ENCODE measurements around the gene SF3B1. TPM values are rescaled to one million over a fixed set of nuclear protein-coding genes. Genes with fewer than 3 reads are reported as not detected.

The SF3B1 gene
- total and polyA plus RNA-seq, 2 donors (not counting 1 experiment from before 2014, with no cell fraction given), result 524 to 722 TPM

DNA sequence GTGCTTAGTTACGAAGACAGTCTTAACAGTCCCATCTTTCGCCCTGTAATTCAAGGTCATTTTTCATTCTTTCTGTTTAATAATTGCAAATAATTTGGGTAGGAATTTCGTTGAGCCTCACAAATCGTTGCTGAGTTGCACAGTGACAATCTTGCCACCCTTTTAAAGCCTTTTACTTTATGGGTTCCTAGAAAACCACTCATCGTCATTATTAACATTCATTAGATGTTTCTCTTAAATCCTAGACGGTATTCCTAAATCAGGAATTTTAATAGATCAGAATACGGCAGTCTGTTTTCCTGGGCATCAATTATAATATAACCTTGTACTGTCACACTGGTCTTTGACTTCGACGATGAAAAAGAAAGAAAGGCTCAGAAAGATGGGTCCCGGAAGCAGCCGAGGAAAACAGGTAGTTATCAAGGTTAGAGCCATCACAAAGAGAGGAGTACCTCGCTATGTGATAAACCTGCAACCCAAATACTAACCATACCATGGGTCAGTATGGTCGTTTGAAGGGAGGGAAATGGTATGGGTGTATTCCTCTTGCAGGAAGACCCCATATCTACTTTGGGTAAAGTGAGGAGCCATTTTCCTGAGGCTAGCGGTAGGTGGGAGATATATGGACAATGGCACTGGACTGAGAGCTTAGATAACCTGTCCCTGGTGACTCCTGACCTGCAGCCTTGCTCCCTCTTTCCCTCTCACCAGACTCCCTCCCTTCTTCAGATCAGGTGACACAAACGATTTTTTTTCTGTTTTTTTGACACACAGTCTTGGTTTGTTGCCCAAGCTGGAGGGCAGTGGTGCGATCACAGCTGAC is 981 bp upstream of the SF3B1 start:
- POLR2A ChIA-PET, result interaction anchor here (1.0 to 2.6 kb wide), 7 partner anchors 15 to 269 kb away, joined by 3 to 27 read pairs (median 5); partner anchors contain the start of genes COQ10B, HSPD1, HSPE1 and MARS2
- CTCF ChIA-PET, result interaction anchor here (1.0 to 1.7 kb wide), 3 partner anchors 15 to 17 kb away, joined by 5 to 6 read pairs (median 6); partner anchors contain the start of gene COQ10B
- no peak for ATAC-seq (ENCODE audit: low read depth)
- Mint-ChIP-seq H3K9me3 (ENCODE audit: insufficient read depth) (no peaks in the 10 kb centered on the region), H3K4me1 (peaks cover 42% of the 10 kb centered on the region), H3K27ac (peak overlapping the region; percentile 100), H3K27me3 (no peaks in the 10 kb centered on the region), H3K4me3 (peak overlapping the region; percentile 99)
- peak overlapping the region; percentile 95 to 98 for H3K27ac ChIP-seq (ENCODE audit: low read length in 2 of 2)
- H3K79me2 ChIP-seq (ENCODE audit: control insufficient read depth, insufficient read depth, low read length), result peaks cover 48% of the 10 kb centered on the region
- peak overlapping the region; percentile 95 to 100 (median 99) for H3K4me3 ChIP-seq (ENCODE audit: control extremely low read depth in 1 of 5, extremely low read depth in 1 of 5, insufficient read depth in 1 of 5, low read depth in 2 of 5, low read length in 4 of 5)
- H3K36me3 ChIP-seq (replicated peaks in 1 of 2; ENCODE audit: control extremely low read depth in 1 of 2, control insufficient read depth in 1 of 2, extremely low read depth in 1 of 2, insufficient read depth in 2 of 2, low read length in 1 of 2), result no peaks in the 10 kb centered on the region
- H3K9ac ChIP-seq (ENCODE audit: low read length), result peak overlapping the region; percentile 99
- H3K4me2 ChIP-seq (replicated peaks; ENCODE audit: low read depth, low read length, poor library complexity, severe bottlenecking), result peak overlapping the region; percentile 75
- peaks cover 36 to 40% of the 10 kb centered on the region in 2 donors for H3K4me1 ChIP-seq (ENCODE audit: control insufficient read depth in 2 of 2, insufficient read depth in 2 of 2, low read length in 2 of 2)
- peaks cover 10% of the 10 kb centered on the region for H4K20me1 ChIP-seq (ENCODE audit: control insufficient read depth, insufficient read depth, low read length, poor library complexity, severe bottlenecking)
- no peaks in the 10 kb centered on the region for H3K27me3 ChIP-seq (replicated peaks in 1 of 4; ENCODE audit: control extremely low read depth in 1 of 4, control insufficient read depth in 3 of 4, insufficient read depth in 4 of 4, low read length in 3 of 4)
- DNase-seq, result peak; percentile 45
- 23% methylated on average over 2 of the region's 16 CpGs for WGBS (ENCODE audit: insufficient coverage)
- no peaks in the 10 kb centered on the region for H3K9me3 ChIP-seq (ENCODE audit: control extremely low read depth in 1 of 3, control insufficient read depth in 2 of 3, insufficient read depth in 1 of 3, low read length in 2 of 3)
- peak overlapping the region; percentile 85 for H2AFZ ChIP-seq (ENCODE audit: insufficient read depth, low read depth, low read length, poor library complexity, severe bottlenecking)
- no peak for TF ChIP-seq EZH2 (IDR thresholded peaks at IDR 0.05; ENCODE audit: borderline replicate concordance, insufficient read depth, low read depth, low read length, poor library complexity, severe bottlenecking)
- TF ChIP-seq, protein P1, sequence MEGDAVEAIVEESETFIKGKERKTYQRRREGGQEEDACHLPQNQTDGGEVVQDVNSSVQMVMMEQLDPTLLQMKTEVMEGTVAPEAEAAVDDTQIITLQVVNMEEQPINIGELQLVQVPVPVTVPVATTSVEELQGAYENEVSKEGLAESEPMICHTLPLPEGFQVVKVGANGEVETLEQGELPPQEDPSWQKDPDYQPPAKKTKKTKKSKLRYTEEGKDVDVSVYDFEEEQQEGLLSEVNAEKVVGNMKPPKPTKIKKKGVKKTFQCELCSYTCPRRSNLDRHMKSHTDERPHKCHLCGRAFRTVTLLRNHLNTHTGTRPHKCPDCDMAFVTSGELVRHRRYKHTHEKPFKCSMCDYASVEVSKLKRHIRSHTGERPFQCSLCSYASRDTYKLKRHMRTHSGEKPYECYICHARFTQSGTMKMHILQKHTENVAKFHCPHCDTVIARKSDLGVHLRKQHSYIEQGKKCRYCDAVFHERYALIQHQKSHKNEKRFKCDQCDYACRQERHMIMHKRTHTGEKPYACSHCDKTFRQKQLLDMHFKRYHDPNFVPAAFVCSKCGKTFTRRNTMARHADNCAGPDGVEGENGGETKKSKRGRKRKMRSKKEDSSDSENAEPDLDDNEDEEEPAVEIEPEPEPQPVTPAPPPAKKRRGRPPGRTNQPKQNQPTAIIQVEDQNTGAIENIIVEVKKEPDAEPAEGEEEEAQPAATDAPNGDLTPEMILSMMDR (IDR thresholded peaks at IDR 0.05), result no peak
- intact Hi-C loops (cut with micrococcal nuclease), result loop anchor here (1.0 to 2.0 kb wide), 4 partner anchors 17 to 269 kb away; partner anchors contain the start of genes COQ10B, HSPE1 and MARS2
